Epithelial cell of esophagus (primary cell): Measurements from ENCODE around the gene CDV3.
A peak's percentile ranks its signal among the peaks of the same experiment; 100 is the strongest.

ENCODE experiments used
- DNase-seq: peaks from one replicate; pipeline ENCODE4 v3.0.0; 2010; ENCODE audit warnings: low read depth
- H3K4me3 ChIP-seq: 2 replicates; pipeline ENCODE4 v1.5.1; 2011; ENCODE audit warnings: mild to moderate bottlenecking, low read length, control low read depth
- CTCF ChIP-seq: IDR thresholded peaks from 2 replicates; pipeline ENCODE4 v1.5.1; 2011; ENCODE audit warnings: low read depth, mild to moderate bottlenecking, low read length, control low read depth, inconsistent platforms; ENCODE audit not compliant: insufficient read depth; ENCODE audit errors: missing control alignments

The CDV3 gene

GRCh38 chr3:133591271-133591742 is 17.8 kb downstream of the CDV3 start:
- H3K4me3 ChIP-seq = no peak overlapping the region
- peak; percentile 33 for DNase-seq
- TF ChIP-seq CTCF = no peak

- H3K4me3 ChIP-seq = no peak overlapping the region
- no peak for DNase-seq
- no peak for TF ChIP-seq CTCF
Observed at GRCh38 chr3:133592843-133593242, 19.4 kb downstream of the CDV3 start.

- DNase-seq = no peak
- H3K4me3 ChIP-seq = no peak overlapping the region
- TF ChIP-seq CTCF = no peak
Observed at GRCh38 chr3:133593243-133593642, 19.8 kb downstream of the CDV3 start.

- TF ChIP-seq CTCF = no peak
- H3K4me3 ChIP-seq = no peak overlapping the region
- peak; percentile 72 for DNase-seq
Observed at GRCh38 chr3:133595341-133595740, 21.9 kb downstream of the CDV3 start.

- H3K4me3 ChIP-seq = no peak overlapping the region
- TF ChIP-seq CTCF = no peak
- no peak for DNase-seq
Observed at GRCh38 chr3:133598405-133598804, 24.9 kb downstream of the CDV3 start.

- H3K4me3 ChIP-seq = no peak overlapping the region
- TF ChIP-seq CTCF = no peak
- no peak for DNase-seq
Observed at GRCh38 chr3:133599280-133599679, 25.8 kb downstream of the CDV3 start.

- DNase-seq = no peak
- TF ChIP-seq CTCF = no peak
- H3K4me3 ChIP-seq = no peak overlapping the region
Observed at GRCh38 chr3:133600572-133601081, 27.1 kb downstream of the CDV3 start.
